HG02852 (cell line): Measurements from ENCODE around the gene OR3A3.

ENCODE experiments used
- ATAC-seq: cut with Tn5 transposase; IDR thresholded peaks from one replicate; pipeline ENCODE4 v1.9.1; 2021; ENCODE audit warnings: mild to moderate bottlenecking, moderate library complexity; ENCODE audit not compliant: unreplicated experiment

OR3A3 gene

DNA sequence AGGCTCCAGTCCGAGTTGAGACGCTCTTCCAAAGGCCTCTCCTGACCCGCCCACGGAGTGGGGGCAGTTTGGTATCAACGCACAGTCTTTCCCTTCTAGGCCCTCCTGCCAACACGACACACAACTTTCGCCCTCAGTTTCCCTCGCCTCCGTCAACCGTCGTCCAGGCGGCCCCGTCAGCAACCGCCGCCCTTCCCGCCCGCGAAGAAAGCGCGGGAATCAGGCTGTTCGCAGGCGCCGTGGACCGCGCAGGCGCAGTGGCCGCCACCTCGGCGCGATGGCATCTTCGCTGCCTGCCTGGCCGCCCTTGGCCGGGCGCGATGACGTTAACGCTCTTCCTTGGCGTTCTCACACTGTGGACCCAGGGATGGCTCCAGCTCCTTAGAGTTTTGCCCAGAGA, 60.4 kb downstream of the OR3A3 start, which contains the start of gene SPATA22:
Gene SPATA22 (minus strand): TSS at position 221 of the 400 bp plus-strand sequence. CDS start 2,494 bp downstream, outside the sequence.
- ATAC-seq: no peak

DNA sequence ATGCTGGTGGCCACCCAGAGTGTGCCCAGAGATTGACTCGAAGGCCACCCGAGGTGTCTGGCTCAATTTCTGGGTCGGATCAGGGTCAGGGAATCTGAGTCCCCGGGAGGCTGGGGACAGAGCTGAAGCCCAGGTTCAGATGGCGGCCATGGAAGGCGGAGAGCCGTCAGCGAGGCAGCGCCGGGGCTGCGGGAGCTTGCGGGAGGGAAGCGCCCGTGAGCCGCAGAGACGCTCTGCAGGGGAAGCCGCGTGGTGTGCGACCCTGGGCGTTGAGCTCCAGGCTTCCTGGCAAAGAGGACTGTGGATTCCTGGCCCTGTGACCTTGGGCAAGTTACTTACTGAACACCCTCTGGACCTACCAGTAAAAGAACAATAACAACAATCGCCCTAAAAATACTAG, 61.0 kb downstream of the OR3A3 start:
- no peak for ATAC-seq
